Caco-2 (cell line): ENCODE data around the gene SLC15A5. TPM values are rescaled to one million over a fixed set of nuclear protein-coding genes. Genes with fewer than 3 reads are reported as not detected.

Experiments used
- BruUV-seq: library from RNA; stranded (reverse); fragments of 400-500 nt; replicated peaks from 2 replicates; lab custom pipeline; 2021; lab: Mats Ljungman, UMichigan
- CTCF ChIA-PET: fragments of 300-600 bp; sonication (Branson Sonifier 250); formaldehyde crosslinking; loops from one replicate; lab custom pipeline; 2022; ENCODE audit warnings: antibody characterized with exemption; lab: Charles Lee
- POLR2A ChIA-PET: fragments of 300-600 bp; sonication (Branson Sonifier 250); formaldehyde crosslinking; loops from one replicate; lab custom pipeline; 2022; ENCODE audit warnings: antibody characterized with exemption; lab: Charles Lee
- DNase-seq, 2 experiments: peaks; one replicate each; pipeline versions ENCODE4 v3.0.0 to v3.0.0-alpha.2; 2020 to 2022
- H3K27me3 ChIP-seq: replicated peaks from 2 replicates; pipeline ENCODE4 v1.6.0; 2011; ENCODE audit warnings: low read length; ENCODE audit not compliant: control insufficient read depth, insufficient read depth
- H3K36me3 ChIP-seq: 2 replicates; pipeline ENCODE4 v1.5.1; 2011; ENCODE audit warnings: low read length; ENCODE audit not compliant: control insufficient read depth, insufficient read depth
- H3K4me1 ChIP-seq: fragments of 250-450 bp; sonication (Bioruptor Pico); 2 replicates; pipeline ENCODE4 v1.5.1; 2020; ENCODE audit warnings: mild to moderate bottlenecking
- H3K4me3 ChIP-seq: 2 replicates; pipeline ENCODE4 v1.5.1; 2011; ENCODE audit warnings: low read depth, mild to moderate bottlenecking, control low read depth, low read length
- H3K9me3 ChIP-seq: fragments of 250-450 bp; sonication (Bioruptor Pico); 2 replicates; pipeline ENCODE4 v1.5.1; 2020; ENCODE audit warnings: mild to moderate bottlenecking, moderate library complexity
- H3K27ac Mint-ChIP-seq: one replicate; pipeline ENCODE4 v1.8.0; 2022; ENCODE audit warnings: mixed read lengths; ENCODE audit not compliant: unreplicated experiment
- H3K27me3 Mint-ChIP-seq: one replicate; pipeline ENCODE4 v1.8.0; 2022; ENCODE audit warnings: mixed read lengths; ENCODE audit not compliant: insufficient read depth, unreplicated experiment
- H3K36me3 Mint-ChIP-seq: one replicate; pipeline ENCODE4 v1.8.0; 2022; ENCODE audit warnings: mild to moderate bottlenecking, mixed read lengths; ENCODE audit not compliant: insufficient read depth, unreplicated experiment
- H3K4me1 Mint-ChIP-seq: one replicate; pipeline ENCODE4 v1.8.0; 2022; ENCODE audit warnings: low read depth, mixed read lengths; ENCODE audit not compliant: unreplicated experiment
- H3K4me3 Mint-ChIP-seq: one replicate; pipeline ENCODE4 v1.8.0; 2022; ENCODE audit warnings: mild to moderate bottlenecking, moderate library complexity, mixed read lengths; ENCODE audit not compliant: unreplicated experiment
- H3K9me3 Mint-ChIP-seq: one replicate; pipeline ENCODE4 v1.8.0; 2022; ENCODE audit warnings: mixed read lengths; ENCODE audit not compliant: unreplicated experiment
- CTCF ChIP-seq, 2 experiments: fragments of 200-600 bp in 1 of 2; IDR thresholded peaks; 1 replicate in 1 of 2; 2 replicates in 1 of 2; pipeline versions ENCODE4 v1.5.1 to v1.8.0; 2011 to 2022; ENCODE audit warnings: antibody characterized with exemption in 1 of 2, control low read depth in 1 of 2, inconsistent platforms in 1 of 2, low read depth in 1 of 2, low read length in 1 of 2, mild to moderate bottlenecking in 1 of 2, moderate library complexity in 1 of 2; ENCODE audit not compliant: insufficient read depth in 1 of 2, severe bottlenecking in 1 of 2, unreplicated experiment in 1 of 2
- intact Hi-C: fragments of 100-400 bp; cut with micrococcal nuclease; formaldehyde crosslinking; loops from one replicate; pipeline ENCODE4 v1.10.0; 2022; ENCODE audit not compliant: unreplicated experiment
- total RNA-seq: library from RNA; stranded (reverse); gene quantifications from 2 replicates; pipeline ENCODE4 v1.2.3, GENCODE V29; 2022

The SLC15A5 gene
- total RNA-seq, 1 experiment from 2014 or later, result not detected

DNA sequence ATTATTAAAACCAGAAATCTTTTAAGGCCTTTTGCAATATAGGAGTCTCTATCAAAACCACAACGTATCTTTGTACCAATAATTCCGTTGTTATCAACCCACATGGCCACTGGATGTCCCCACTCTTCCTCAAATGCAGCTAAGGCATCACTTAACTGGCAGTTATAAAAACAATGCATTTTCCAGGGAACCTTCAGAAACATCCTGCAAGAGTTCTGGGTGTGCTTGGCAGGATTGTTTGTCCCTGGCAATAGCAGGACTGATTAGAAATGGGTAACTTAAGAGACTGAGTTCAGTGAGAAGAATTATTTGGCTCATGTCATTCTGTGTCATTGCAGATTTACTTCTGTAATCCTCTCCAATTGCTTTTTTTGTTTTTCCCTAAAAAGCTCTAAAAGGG lies 112.0 kb downstream of the SLC15A5 start:
- intact Hi-C loops, result loop anchor here (1.0 to 5.0 kb wide), 5 partner anchors 89 to 221 kb away; no protein-coding TSS in a partner anchor
- Mint-ChIP-seq H3K9me3 (no peaks in the 10 kb centered on the region), H3K4me1 (no peaks in the 10 kb centered on the region), H3K36me3 (no peaks in the 10 kb centered on the region), H3K27ac (no peak overlapping the region), H3K27me3 (peaks cover 12% of the 10 kb centered on the region), H3K4me3 (no peak overlapping the region)
- ChIA-PET POLR2A (no interaction called here), CTCF (interaction anchor here (0.8 to 1.0 kb wide), 2 partner anchors 49 to 220 kb away, joined by 3 read pairs; no protein-coding TSS in a partner anchor)
- DNase-seq, result peak; percentile 54 to 58
- Histone ChIP-seq H3K4me1 (no peaks in the 10 kb centered on the region), H3K4me3 (no peak overlapping the region), H3K9me3 (no peaks in the 10 kb centered on the region), H3K27me3 (no peaks in the 10 kb centered on the region), H3K36me3 (no peaks in the 10 kb centered on the region)
- BruUV-seq, result no TSS peak
- TF ChIP-seq CTCF (IDR thresholded peaks at IDR 0.05; ENCODE audit: insufficient read depth in 1 of 2, low read depth in 1 of 2, low read length in 1 of 2, severe bottlenecking in 1 of 2, unreplicated experiment in 1 of 2), result peak; percentile 65 to 83

DNA sequence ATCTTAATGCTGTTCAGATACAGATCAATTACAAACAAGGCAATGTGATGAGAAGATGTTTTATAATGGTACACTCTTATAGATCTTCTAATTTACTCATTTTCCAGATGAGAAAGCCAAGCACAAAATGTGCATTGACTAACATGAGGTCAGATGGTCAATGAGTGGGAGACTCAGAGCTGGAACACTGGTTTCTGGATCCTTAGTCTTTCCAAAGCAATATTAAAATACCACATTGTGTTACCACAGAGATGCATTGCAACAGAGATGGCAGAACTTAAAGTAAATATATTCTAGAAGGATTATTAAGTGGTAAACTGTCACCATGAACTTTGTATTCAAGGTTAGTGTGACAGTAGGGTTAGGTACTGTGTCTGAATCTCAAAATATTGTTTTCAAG lies 113.6 kb downstream of the SLC15A5 start:
- no peak for TF ChIP-seq CTCF (IDR thresholded peaks at IDR 0.05; ENCODE audit: insufficient read depth in 1 of 2, low read depth in 1 of 2, low read length in 1 of 2, severe bottlenecking in 1 of 2, unreplicated experiment in 1 of 2)
- no peaks in the 10 kb centered on the region for H3K9me3 Mint-ChIP-seq
- Histone ChIP-seq H3K4me3 (no peak overlapping the region), H3K27me3 (no peaks in the 10 kb centered on the region), H3K9me3 (no peaks in the 10 kb centered on the region), H3K36me3 (no peaks in the 10 kb centered on the region), H3K4me1 (0 out of 2 replicates have a peak, but pooled peaks cover under 1% of the 10 kb centered on the region)
- no TSS peak for BruUV-seq
- no peak overlapping the region for H3K27ac Mint-ChIP-seq
- ChIA-PET POLR2A (no interaction called here), CTCF (no interaction called here)
- no peaks in the 10 kb centered on the region for H3K36me3 Mint-ChIP-seq
- DNase-seq, result no peak
- intact Hi-C loops, result no loop called here
- peaks cover 12% of the 10 kb centered on the region for H3K27me3 Mint-ChIP-seq
- H3K4me1 Mint-ChIP-seq, result peaks cover 1% of the 10 kb centered on the region
- H3K4me3 Mint-ChIP-seq, result no peak overlapping the region

DNA sequence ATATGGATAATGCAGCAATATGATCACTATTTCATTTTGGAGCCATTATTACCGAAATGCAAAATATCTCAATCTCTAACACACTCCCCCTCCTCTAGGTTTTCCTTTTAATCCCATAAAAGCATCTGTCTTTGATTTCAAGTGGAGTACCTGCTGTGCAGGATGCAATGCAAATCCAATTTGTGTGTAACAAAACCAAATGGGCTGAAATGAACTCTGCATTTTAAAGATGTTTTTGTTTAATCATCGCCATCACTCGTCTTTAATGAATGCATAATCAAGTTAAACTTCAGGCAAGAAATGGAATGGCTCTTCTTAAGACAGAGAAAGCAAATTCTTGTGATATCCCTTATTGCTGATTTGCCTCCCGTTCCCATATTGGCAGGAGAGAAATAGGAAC lies 114.3 kb downstream of the SLC15A5 start:
- Mint-ChIP-seq H3K27me3 (peaks cover 12% of the 10 kb centered on the region), H3K4me3 (no peak overlapping the region), H3K4me1 (peaks cover 9% of the 10 kb centered on the region), H3K36me3 (no peaks in the 10 kb centered on the region), H3K9me3 (no peaks in the 10 kb centered on the region), H3K27ac (no peak overlapping the region)
- no peaks in the 10 kb centered on the region for H3K27me3 ChIP-seq
- no peak for DNase-seq
- H3K9me3 ChIP-seq, result no peaks in the 10 kb centered on the region
- ChIA-PET POLR2A (no interaction called here), CTCF (no interaction called here)
- no peaks in the 10 kb centered on the region for H3K36me3 ChIP-seq
- 0 out of 2 replicates have a peak, but pooled peaks cover 3% of the 10 kb centered on the region for H3K4me1 ChIP-seq
- BruUV-seq, result no TSS peak
- TF ChIP-seq CTCF (IDR thresholded peaks at IDR 0.05; ENCODE audit: insufficient read depth in 1 of 2, low read depth in 1 of 2, low read length in 1 of 2, severe bottlenecking in 1 of 2, unreplicated experiment in 1 of 2), result no peak
- intact Hi-C loops, result no loop called here
- H3K4me3 ChIP-seq, result no peak overlapping the region
